ENCODE data around the gene DPP10. TPM values are rescaled to one million over a fixed set of nuclear protein-coding genes. Genes with fewer than 3 reads are reported as not detected.

Gene DPP10
- total and polyA plus RNA-seq, 2 of the 13 experiments (the other 11 are each of a cell fraction or from before 2014, with no cell fraction given) = 0.95 to 1.7 TPM

DNA sequence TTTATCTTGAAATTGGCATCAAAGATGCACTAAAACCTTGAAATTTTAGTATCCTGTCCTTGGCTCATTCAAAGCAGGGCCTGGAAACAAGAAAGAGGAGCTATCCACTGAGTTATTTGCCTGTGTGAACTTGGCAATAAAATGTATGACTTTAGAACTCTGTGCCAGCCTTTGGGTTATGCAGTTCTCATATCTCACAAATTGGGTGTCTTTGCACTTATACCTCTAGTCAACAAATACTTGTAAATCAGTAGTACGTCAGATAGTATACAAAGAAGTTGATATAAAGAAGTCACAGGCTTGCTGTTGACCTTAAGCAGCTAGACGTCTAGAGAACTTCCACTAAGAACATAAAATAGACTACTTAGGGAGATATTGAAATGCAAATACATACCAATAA lies 1331.9 kb downstream of the DPP10 start:
- Histone ChIP-seq H3K4me1 (ENCODE audit: insufficient read depth, low read length) (no peaks in the 10 kb centered on the region), H3K9me3 (ENCODE audit: low read length) (peaks cover 93% of the 10 kb centered on the region), H3K4me2 (ENCODE audit: low read depth, low read length) (no peak overlapping the region), H3K4me3 (replicated peaks in 1 of 3; ENCODE audit: insufficient read depth in 1 of 3, low read depth in 2 of 3, low read length in 3 of 3) (no peak overlapping the region), H3K27ac (ENCODE audit: extremely low read length, insufficient read depth, low read length) (no peak overlapping the region), H2AFZ (ENCODE audit: low read length) (no peak overlapping the region), H3K36me3 (replicated peaks in 1 of 2; ENCODE audit: control insufficient read depth in 1 of 2, insufficient read depth in 2 of 2, low read length in 2 of 2) (no peaks in the 10 kb centered on the region), H3K9ac (ENCODE audit: insufficient read depth, low read depth, low read length) (no peak overlapping the region), H3K79me2 (ENCODE audit: insufficient read depth, low read length) (no peaks in the 10 kb centered on the region), H4K20me1 (ENCODE audit: insufficient read depth, low read length) (no peaks in the 10 kb centered on the region), H3K27me3 (ENCODE audit: control insufficient read depth in 1 of 2, insufficient read depth in 2 of 2, low read length in 2 of 2) (no peaks in the 10 kb centered on the region)
- ATAC-seq (no peak), DNase-seq (ENCODE audit: low spot score) (no peak), FAIRE-seq (no peak)
- no TSS peak for BruUV-seq (replicated peaks)
- in situ Hi-C loops (cut with HindIII; ENCODE audit: extremely low pct_ligation_motif_present, low pct_unique_long_range_greater_than_20kb) = no loop called here
- intact Hi-C loops (cut with micrococcal nuclease; ENCODE audit: unreplicated experiment) = no loop called here
- 40% methylated on average over 2 of the region's 2 CpGs for WGBS (ENCODE audit: low lambda C conversion rate)
- CTCF ChIA-PET (ENCODE audit: low intra/inter-chr PET ratio, low total read pairs) = no interaction called here
- POLR2A ChIA-PET = no interaction called here
- no peak for TF ChIP-seq SALL2 (CRISPR knock-in tag; IDR thresholded peaks at IDR 0.05)
- no peak for TF ChIP-seq ZFP1 (CRISPR knock-in tag; IDR thresholded peaks at IDR 0.05)
- no peak for TF ChIP-seq CHD2 (IDR thresholded peaks at IDR 0.05; ENCODE audit: low read depth, low read length)
- no peak for TF ChIP-seq ZNF709 (CRISPR knock-in tag; IDR thresholded peaks at IDR 0.05)
- TF ChIP-seq PATZ1 (CRISPR knock-in tag; IDR thresholded peaks at IDR 0.05) = no peak
- no peak for TF ChIP-seq ZNF430 (CRISPR knock-in tag; IDR thresholded peaks at IDR 0.05)
- TF ChIP-seq FIP1L1 (IDR thresholded peaks at IDR 0.05; ENCODE audit: borderline replicate concordance, insufficient read depth, low read depth, low read length) = no peak

- Histone ChIP-seq H2AFZ (ENCODE audit: low read length) (no peak overlapping the region), H3K36me3 (replicated peaks in 1 of 2; ENCODE audit: control insufficient read depth in 1 of 2, insufficient read depth in 2 of 2, low read length in 2 of 2) (no peaks in the 10 kb centered on the region), H3K4me3 (replicated peaks in 1 of 3; ENCODE audit: insufficient read depth in 1 of 3, low read depth in 2 of 3, low read length in 3 of 3) (no peak overlapping the region), H3K27me3 (ENCODE audit: control insufficient read depth in 1 of 2, insufficient read depth in 2 of 2, low read length in 2 of 2) (no peaks in the 10 kb centered on the region), H3K9me3 (ENCODE audit: low read length) (peaks cover 96% of the 10 kb centered on the region), H3K79me2 (ENCODE audit: insufficient read depth, low read length) (no peaks in the 10 kb centered on the region), H3K27ac (ENCODE audit: extremely low read length, insufficient read depth, low read length) (no peak overlapping the region), H3K4me1 (ENCODE audit: insufficient read depth, low read length) (no peaks in the 10 kb centered on the region), H3K9ac (ENCODE audit: insufficient read depth, low read depth, low read length) (no peak overlapping the region), H3K4me2 (ENCODE audit: low read depth, low read length) (no peak overlapping the region), H4K20me1 (ENCODE audit: insufficient read depth, low read length) (no peaks in the 10 kb centered on the region)
- no TSS peak for BruUV-seq (replicated peaks)
- ATAC-seq (no peak), FAIRE-seq (no peak), DNase-seq (ENCODE audit: low spot score) (no peak)
- in situ Hi-C loops (cut with HindIII; ENCODE audit: extremely low pct_ligation_motif_present, low pct_unique_long_range_greater_than_20kb) = no loop called here
- POLR2A ChIA-PET = no interaction called here
- 54% methylated on average over 2 of the region's 2 CpGs for WGBS (ENCODE audit: low lambda C conversion rate)
- CTCF ChIA-PET (ENCODE audit: low intra/inter-chr PET ratio, low total read pairs) = no interaction called here
- TF ChIP-seq ZNF850 (CRISPR knock-in tag; conservative IDR thresholded peaks at IDR 0.05) = no peak
- intact Hi-C loops (cut with micrococcal nuclease; ENCODE audit: unreplicated experiment) = no loop called here
Observed at GRCh38 chr2:115779085-115779632, 1336.7 kb downstream of the DPP10 start.

Measured in HepG2 (cell line).